Measurements from ENCODE around the gene RGR. TPM values are rescaled to one million over a fixed set of nuclear protein-coding genes. Genes with fewer than 3 reads are reported as not detected.

Gene RGR
- total RNA-seq, 1 donor: not detected

DNA sequence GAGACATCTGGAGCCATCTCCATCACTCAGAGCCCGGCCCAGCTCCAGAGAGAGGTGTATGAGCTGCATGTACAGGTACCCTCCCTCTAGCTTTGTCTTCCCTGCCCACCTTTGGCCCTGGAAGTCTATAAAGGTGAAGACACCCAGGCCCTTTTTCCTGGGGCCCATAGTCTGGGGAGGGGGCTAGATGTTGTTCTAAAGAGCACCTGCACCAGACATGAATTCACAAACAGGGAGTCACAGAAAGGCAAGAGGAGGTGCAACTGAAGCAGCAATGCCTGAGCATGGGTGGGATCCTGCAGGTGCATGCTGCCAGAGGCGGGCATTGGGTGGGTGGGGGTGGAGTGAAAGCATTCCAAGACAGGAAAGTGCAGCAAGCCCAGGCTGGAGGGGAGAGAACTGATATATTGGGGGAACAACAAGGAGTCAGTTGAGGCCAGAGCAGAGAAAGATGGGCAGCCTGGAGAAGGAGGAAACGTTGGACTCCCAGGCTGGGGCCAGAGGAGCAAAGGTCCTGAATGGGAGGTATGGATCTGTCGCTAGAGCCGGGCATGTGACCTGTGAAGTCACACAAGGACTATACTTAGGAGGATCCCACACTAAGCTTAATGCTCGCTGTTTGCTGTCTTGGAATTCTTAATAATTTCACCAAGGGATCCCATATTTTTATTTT is 38.9 kb upstream of the RGR start:
- H3K4me3 ChIP-seq (ENCODE audit: low read depth, low read length): no peak overlapping the region
- TF ChIP-seq, protein P1, sequence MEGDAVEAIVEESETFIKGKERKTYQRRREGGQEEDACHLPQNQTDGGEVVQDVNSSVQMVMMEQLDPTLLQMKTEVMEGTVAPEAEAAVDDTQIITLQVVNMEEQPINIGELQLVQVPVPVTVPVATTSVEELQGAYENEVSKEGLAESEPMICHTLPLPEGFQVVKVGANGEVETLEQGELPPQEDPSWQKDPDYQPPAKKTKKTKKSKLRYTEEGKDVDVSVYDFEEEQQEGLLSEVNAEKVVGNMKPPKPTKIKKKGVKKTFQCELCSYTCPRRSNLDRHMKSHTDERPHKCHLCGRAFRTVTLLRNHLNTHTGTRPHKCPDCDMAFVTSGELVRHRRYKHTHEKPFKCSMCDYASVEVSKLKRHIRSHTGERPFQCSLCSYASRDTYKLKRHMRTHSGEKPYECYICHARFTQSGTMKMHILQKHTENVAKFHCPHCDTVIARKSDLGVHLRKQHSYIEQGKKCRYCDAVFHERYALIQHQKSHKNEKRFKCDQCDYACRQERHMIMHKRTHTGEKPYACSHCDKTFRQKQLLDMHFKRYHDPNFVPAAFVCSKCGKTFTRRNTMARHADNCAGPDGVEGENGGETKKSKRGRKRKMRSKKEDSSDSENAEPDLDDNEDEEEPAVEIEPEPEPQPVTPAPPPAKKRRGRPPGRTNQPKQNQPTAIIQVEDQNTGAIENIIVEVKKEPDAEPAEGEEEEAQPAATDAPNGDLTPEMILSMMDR (IDR thresholded peaks at IDR 0.05; ENCODE audit: insufficient read depth, low read depth, low read length): no peak
- no peak for DNase-seq (ENCODE audit: low read depth)

GRCh38 chr10:84208023-84208422 is 36.8 kb upstream of the RGR start:
- H3K4me3 ChIP-seq (ENCODE audit: low read depth, low read length): no peak overlapping the region
- TF ChIP-seq, protein P1 (IDR thresholded peaks at IDR 0.05; ENCODE audit: insufficient read depth, low read depth, low read length): no peak
- DNase-seq (ENCODE audit: low read depth): no peak

DNA sequence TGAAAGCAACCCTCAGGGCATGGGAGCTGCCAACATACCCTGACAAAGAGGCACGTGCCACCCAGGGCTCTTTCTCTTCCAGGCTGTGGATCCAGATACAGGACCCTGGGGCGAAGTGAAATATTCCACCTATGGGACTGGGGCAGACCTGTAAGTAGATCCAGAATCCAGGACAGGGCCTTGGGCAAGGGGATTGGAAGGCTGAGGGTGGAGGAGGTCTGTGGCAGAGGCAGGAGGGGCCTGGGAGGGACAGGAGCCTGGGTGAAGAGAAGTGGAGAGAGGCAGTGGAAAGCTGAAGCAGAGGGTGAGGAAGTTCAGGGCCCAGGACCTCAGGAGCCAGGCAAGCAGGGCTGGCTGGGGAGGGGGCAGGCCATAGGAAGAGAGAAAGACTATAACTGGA is 33.3 kb upstream of the RGR start:
- H3K4me3 ChIP-seq (ENCODE audit: low read depth, low read length): no peak overlapping the region
- TF ChIP-seq, protein P1 (IDR thresholded peaks at IDR 0.05; ENCODE audit: insufficient read depth, low read depth, low read length): no peak
- no peak for DNase-seq (ENCODE audit: low read depth)

DNA sequence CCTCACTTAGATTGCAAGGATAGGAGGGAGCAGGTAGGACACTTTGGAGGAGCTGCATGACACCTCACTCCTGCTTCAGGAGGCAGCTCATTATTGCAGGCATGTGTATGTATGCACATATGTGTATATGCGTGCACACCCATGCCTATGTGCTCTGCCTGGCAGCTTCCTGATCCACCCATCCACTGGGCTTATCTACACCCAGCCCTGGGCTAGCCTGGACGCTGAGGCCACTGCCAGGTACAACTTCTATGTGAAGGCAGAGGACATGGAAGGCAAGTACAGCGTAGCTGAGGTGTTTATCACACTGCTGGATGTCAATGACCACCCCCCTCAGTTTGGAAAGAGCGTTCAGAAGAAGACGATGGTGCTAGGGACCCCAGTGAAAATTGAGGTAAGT is 32.8 kb upstream of the RGR start:
- no peak overlapping the region for H3K4me3 ChIP-seq (ENCODE audit: low read depth, low read length)
- no peak for DNase-seq (ENCODE audit: low read depth)
- TF ChIP-seq, protein P1 (IDR thresholded peaks at IDR 0.05; ENCODE audit: insufficient read depth, low read depth, low read length): no peak

- H3K4me3 ChIP-seq (ENCODE audit: low read depth, low read length): no peak overlapping the region
- TF ChIP-seq, protein P1 (IDR thresholded peaks at IDR 0.05; ENCODE audit: insufficient read depth, low read depth, low read length): no peak
- DNase-seq (ENCODE audit: low read depth): no peak
Observed at GRCh38 chr10:84213076-84213475, 31.8 kb upstream of the RGR start.

GRCh38 chr10:84214046-84214572 is 30.7 kb upstream of the RGR start:
- H3K4me3 ChIP-seq (ENCODE audit: low read depth, low read length): no peak overlapping the region
- TF ChIP-seq, protein P1 (IDR thresholded peaks at IDR 0.05; ENCODE audit: insufficient read depth, low read depth, low read length): no peak
- DNase-seq (ENCODE audit: low read depth): no peak

Measured in fibroblast of villous mesenchyme (primary cell).